Activated CD8-positive, alpha-beta memory T cell treated with anti-CD3 and anti-CD28 coated beads for 48 hours (primary cell): ENCODE measurements around the gene ACR.

ENCODE experiments used
- DNase-seq, 3 experiments: peaks; one replicate each; pipeline ENCODE4 v3.0.0-alpha.2; 2020; ENCODE audit warnings: low read depth in 2 of 3, low spot score in 2 of 3

Gene ACR

DNA sequence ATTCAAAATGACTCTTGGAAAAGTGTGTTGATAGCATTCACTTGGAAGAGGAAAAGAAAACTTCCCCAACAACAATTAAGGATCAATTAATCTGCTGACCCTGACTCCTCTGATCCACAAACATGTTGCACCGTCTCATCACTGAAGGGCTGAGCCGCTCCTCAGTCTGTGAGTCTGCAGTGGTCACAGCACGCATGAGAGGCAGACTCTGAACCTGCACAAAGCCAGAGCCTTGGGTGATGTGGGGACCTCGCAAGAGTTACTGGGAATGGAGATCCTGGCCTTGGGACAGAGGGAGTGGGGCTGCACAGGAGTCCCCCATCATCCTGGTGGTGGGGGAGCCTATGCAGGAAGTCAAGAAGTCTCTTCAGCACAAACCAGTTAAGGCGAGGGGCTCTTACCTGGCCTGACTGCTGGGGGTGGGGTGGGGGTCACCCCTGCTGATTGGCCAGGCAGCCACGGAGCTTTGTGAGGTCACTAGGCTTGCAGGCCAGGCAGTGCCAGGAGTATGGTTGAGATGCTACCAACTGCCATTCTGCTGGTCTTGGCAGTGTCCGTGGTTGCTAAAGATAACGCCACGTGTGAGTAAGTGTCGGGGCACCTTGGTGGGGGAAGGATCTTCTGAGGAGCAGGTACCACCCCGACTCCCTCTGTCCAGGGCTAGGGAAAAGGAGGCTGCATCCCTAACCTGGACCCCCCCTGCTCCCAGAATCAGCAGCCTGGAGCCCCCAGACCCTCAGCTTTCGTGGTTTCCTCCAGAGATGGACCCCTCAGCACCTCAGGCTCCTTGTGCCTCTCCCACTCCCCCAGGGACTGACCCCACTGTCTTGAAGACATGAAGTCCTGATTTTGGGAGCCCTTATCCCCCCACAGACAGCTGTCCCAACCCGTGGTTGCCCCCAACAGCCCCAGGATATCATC is at the start of gene ACR:
TSS of gene ACR (plus strand) at position 477 of the 921 bp plus-strand sequence. CDS start at position 509, 32 bp downstream.
- no peak for DNase-seq

DNA sequence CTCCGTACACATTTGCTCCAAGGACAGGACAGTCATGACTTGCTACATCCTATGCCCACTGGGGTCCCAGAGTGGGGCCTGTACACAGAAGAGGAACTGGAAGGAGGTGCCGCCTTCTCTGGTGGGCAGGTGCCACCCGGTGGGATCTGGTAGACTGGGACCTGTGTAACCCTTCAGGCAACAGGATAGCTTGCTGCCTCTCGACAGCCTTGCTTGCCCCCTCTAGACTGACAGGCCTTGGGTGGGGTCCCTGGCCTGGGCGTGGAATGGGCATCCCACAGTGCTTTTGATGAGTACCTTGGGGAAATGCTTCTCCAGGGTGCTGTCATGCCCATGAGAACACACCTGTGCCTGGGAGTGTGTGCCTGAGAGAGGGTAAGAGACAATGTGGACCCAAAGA is 49.6 kb upstream of the ACR start:
- no peak for DNase-seq

DNA sequence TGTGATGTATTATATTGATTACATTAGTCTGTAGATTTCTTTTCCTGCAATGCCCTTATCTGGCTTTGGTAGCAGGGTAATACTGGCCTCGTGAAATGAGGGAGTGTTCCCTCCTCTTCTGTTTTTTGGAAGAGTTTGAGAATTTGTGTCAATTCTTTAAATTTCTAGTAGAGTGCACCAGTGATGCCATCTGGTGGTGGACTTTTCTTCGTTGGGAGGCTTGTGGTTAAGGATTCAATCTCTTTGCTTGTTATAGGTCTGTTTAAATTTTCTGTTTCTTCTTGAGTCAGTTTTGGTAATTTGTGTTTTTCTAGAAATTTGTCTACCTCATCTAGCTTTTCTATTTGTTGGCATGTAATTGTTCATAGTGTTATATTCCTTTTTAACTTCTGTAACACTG is 46.5 kb upstream of the ACR start:
- no peak for DNase-seq

- no peak for DNase-seq
Measured at GRCh38 chr22:50693462-50693861, 44.5 kb upstream of the ACR start.

DNA sequence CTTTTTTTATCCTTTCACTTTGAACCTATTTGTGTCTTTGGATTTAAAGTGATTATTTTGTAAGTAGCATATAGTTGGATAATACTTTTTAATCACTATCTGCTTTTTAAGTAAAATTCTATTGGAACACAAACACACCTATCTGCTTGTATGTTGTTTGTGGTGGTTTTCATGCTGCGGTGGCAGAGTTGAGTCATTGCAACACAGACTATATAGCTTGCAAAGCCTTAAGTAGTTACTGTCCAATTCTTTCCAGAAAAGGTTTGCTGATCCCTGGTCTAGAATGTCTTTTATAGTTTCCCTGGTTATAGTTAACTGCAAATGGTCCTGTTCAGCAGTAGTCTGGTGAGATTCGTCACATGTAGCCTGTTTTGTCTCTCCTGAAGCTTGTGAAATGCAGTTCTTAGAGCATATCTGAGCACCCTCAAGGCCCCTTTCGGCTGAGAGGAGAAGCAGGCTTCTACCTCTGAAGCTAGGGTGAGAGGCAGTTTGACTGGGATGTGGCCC is 43.9 kb upstream of the ACR start:
- no peak for DNase-seq

DNA sequence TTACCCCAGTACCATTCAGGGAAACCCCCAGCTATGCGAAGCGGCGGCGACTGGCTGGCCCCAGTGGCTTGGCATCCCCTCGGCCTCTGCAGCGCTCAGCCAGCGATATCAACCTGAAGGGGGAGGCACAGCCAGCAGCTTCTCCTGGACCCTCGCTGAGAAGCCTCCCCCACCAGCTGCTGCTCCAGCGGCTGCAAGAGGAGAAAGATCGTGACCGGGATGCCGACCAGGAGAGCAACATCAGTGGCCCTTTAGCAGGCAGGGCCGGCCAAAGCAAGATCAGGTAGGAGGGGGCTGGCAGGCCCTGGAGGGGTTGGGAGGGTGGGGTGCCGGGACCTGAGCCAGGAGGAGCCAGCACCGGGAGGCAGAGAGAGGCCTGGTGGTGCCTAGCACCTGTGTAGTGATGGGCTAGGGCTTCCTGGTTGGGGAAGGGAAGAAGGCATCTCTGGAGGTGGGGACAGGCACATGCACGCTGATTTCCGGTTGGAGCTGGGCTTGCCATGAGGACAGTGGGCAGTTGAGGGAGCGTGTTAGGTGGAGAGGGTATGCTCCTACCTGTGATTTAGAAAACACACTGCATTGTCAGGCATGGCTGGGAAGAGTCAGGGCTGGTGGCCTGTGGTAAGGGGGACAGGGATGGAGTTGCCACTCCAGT is 43.1 kb upstream of the ACR start:
- DNase-seq = no peak

- DNase-seq = no peak
Measured at GRCh38 chr22:50695421-50696250, 42.4 kb upstream of the ACR start.

DNA sequence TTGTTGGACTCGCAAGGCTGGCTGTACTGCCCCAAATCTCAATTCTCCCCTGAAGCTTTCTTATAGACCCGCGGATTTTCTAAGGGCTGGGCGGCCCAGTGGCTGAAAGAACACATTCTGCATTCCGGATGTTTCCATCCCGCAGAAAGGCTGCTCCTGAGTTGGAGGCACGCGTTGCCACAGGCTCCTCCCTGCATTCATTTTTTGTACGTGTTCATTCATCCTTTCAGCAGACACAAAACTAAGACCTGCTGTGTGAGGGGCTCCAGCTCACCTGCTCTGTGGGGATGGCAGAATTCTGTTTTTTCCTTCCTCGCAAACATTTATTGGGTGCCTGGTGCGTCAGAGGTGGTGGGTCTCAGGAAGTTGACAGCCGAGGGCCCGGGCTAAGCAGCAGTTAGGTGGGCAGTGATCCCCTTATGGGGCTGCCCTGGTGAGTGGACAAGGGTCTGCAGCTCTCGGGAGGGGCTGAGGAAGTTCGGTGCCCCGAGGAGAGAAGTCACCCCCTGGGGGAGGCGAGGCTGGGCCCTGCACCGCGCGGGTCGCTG is 41.7 kb upstream of the ACR start:
- no peak for DNase-seq

DNA sequence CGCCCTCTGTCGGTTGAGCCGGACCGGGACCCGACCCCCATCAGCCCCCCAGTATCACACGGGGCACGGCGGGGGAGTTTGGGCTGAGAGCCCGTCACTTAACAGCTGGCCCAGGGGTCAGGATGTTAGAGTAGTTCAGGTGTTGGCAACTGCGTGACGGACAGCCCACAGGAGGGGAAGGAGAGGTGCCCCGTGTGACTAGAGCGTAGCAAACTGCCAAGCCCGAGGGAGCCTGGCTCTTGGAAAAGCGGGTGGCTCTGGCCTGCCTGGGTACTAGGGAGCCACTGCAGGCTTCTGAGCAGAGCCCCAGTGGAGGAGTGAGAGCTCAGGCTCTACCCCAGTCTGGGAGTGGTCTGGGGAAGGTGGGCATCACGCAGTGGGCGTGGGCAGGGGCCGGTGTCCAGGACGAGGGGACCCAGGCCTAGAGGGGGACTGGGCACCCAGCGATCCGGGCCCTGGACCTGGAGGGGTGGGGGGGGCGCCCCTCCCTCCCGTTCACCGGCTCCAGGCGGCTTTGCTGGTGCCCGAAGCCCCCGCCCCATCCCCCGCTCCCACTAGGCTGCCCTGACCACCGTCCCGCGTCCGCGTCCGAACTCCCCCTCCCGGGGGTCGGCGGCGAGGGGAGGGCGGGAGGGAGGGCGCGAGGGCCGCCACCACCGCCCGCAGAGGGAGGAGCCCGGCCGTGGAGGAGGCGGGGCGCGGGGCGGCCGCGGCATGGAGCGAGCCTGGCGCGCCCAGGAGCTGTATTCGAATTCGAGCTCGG is 41.0 kb upstream of the ACR start:
- no peak for DNase-seq

GRCh38 chr22:50697667-50698506 is 40.1 kb upstream of the ACR start:
- DNase-seq = no peak

GRCh38 chr22:50698546-50698945 is 39.5 kb upstream of the ACR start:
- DNase-seq = no peak

GRCh38 chr22:50699001-50699755 is 38.8 kb upstream of the ACR start:
- DNase-seq = no peak

GRCh38 chr22:50699756-50700386 is 38.1 kb upstream of the ACR start:
- DNase-seq = no peak

- DNase-seq = no peak
Measured at GRCh38 chr22:50700387-50701075, 37.5 kb upstream of the ACR start.

GRCh38 chr22:50701076-50701419 is 37.0 kb upstream of the ACR start:
- DNase-seq = no peak

DNA sequence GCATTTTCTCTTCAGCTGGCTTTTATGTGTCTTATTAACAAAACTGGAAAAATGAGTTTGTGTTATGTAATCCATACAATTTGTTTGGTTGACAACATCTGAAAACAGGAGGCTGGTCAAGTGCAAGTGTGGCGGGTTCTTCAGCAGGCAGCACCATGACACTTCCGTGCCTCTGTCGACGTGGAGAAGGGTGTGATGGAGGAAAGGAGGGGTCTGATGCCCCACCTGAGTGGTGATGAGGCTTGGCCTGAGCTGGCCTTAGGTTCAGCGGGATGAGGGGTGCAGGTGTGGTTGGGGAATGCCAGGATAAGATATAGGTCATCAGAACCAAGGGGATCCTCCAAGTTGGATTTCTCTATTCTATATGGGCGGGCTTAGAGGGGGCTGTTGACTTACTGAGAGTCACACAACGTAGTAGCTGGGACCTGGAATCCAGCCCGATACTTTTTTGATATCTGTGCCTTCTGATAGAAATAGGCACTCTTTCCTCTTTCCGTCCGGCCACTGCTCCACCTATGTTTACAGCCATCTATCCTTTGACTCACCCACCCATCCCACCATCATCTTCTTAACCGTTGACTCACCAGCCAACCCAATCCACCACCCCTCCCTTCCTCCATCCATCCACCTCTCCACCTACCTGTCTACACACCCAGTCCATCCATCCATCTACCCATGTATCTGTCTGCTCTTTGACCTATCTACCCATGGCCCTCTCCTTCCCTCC is 36.4 kb upstream of the ACR start:
- DNase-seq = no peak

DNA sequence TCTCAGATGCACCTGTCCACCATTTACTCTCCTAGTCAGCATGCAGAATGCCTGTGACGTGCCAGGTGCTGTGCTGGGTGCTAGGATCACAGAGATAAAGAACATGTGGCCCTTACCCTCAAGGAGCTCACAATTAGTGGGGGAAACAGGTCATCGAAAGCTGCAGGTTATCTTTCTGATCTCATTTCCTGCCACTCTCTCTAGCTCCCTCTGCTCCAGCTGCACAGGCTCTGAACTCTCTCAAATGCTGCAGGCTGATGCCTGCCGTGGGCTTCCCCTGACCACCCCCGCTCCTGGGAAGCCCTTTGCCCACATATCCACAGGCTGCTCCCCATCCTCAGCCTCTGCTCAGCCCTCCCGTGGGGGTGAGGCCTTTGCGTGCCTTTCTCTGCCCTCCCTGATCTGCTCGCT is 35.7 kb upstream of the ACR start:
- no peak for DNase-seq
